B cell (primary cell): ENCODE measurements around the gene HPS1. TPM values are rescaled to one million over a fixed set of nuclear protein-coding genes. Genes with fewer than 3 reads are reported as not detected.

Experiments
- ATAC-seq: fragments of 200-7000 bp; cut with Tn5 transposase; one replicate; pipeline ENCODE4 v1.10.0; 2021; ENCODE audit warnings: low read depth, mild to moderate bottlenecking, moderate number of reproducible peaks, moderate library complexity
- CTCF ChIA-PET: fragments of 350-600 bp; sonication (Branson Sonifier 250); formaldehyde crosslinking; loops from one replicate; lab custom pipeline; 2021; ENCODE audit warnings: antibody characterized with exemption, inconsistent platforms; lab: Charles Lee
- POLR2A ChIA-PET: fragments of 350-600 bp; sonication (Branson Sonifier 250); formaldehyde crosslinking; loops from one replicate; lab custom pipeline; 2021; ENCODE audit warnings: antibody characterized with exemption; lab: Charles Lee
- DNase-seq: peaks from one replicate; pipeline ENCODE4 v3.0.0; 2013
- H2AFZ ChIP-seq: 2 replicates; pipeline ENCODE4 v1.6.1; 2012; ENCODE audit warnings: mild to moderate bottlenecking, low read depth, low read length; ENCODE audit not compliant: insufficient read depth, poor library complexity, severe bottlenecking
- H3K27ac ChIP-seq, 2 donors: 1 replicate in 1 of 2; 2 replicates in 1 of 2; pipeline ENCODE4 v1.5.1; 2012 to 2013; ENCODE audit warnings: low read length in 2 of 2, mild to moderate bottlenecking in 2 of 2, moderate library complexity in 1 of 2
- H3K27me3 ChIP-seq, 4 experiments: fragments of 200-600 bp in 1 of 4; sonication (generic) in 1 of 4; replicated peaks in 1 of 4; 1 replicate in 2 of 4; 2 replicates in 2 of 4; pipeline versions ENCODE4 v1.6.1 to v1.7.0; 2013 to 2016; ENCODE audit warnings: low read length in 3 of 4, mild to moderate bottlenecking in 2 of 4, mixed read lengths in 1 of 4, moderate library complexity in 1 of 4; ENCODE audit not compliant: insufficient read depth in 4 of 4, control insufficient read depth in 3 of 4; ENCODE audit errors: control extremely low read depth in 1 of 4
- H3K36me3 ChIP-seq, 2 experiments: replicated peaks in 1 of 2; 1 replicate in 1 of 2; 2 replicates in 1 of 2; pipeline versions ENCODE4 v1.6.1 to v1.7.1; 2013; ENCODE audit warnings: low read length in 1 of 2; ENCODE audit not compliant: insufficient read depth in 2 of 2, control insufficient read depth in 1 of 2; ENCODE audit errors: control extremely low read depth in 1 of 2, extremely low read depth in 1 of 2
- H3K4me1 ChIP-seq, 2 donors: fragments of 200-600 bp in 1 of 2; sonication (generic) in 1 of 2; 1 replicate in 1 of 2; 2 replicates in 1 of 2; pipeline versions ENCODE4 v1.5.1 to v1.6.1; 2013 to 2017; ENCODE audit warnings: low read length in 2 of 2; ENCODE audit not compliant: control insufficient read depth in 2 of 2, insufficient read depth in 2 of 2
- H3K4me2 ChIP-seq: replicated peaks from 2 replicates; pipeline ENCODE3; 2012; ENCODE audit warnings: mild to moderate bottlenecking, low read depth, low read length; ENCODE audit not compliant: poor library complexity, severe bottlenecking
- H3K4me3 ChIP-seq, 5 experiments: fragments of 200-600 bp in 1 of 5; sonication (generic) in 1 of 5; 1 replicate in 3 of 5; 2 replicates in 2 of 5; pipeline versions ENCODE4 v1.5.1 to v1.7.0; 2011 to 2016; ENCODE audit warnings: low read length in 4 of 5, mild to moderate bottlenecking in 4 of 5, low read depth in 2 of 5, control low read depth in 1 of 5, moderate library complexity in 1 of 5; ENCODE audit not compliant: insufficient read depth in 1 of 5; ENCODE audit errors: control extremely low read depth in 1 of 5, extremely low read depth in 1 of 5
- H3K79me2 ChIP-seq: fragments of 200-600 bp; sonication (generic); one replicate; pipeline ENCODE4 v1.6.0; 2016; ENCODE audit warnings: low read length; ENCODE audit not compliant: control insufficient read depth, insufficient read depth
- H3K9ac ChIP-seq: fragments of 200-600 bp; sonication (generic); 2 replicates; pipeline ENCODE4 v1.6.1; 2017; ENCODE audit warnings: mild to moderate bottlenecking, low read length, moderate library complexity
- H3K9me3 ChIP-seq, 3 donors: one replicate each; pipeline versions ENCODE4 v1.6.1 to v1.7.1; 2013; ENCODE audit warnings: low read length in 2 of 3; ENCODE audit not compliant: control insufficient read depth in 2 of 3, insufficient read depth in 1 of 3; ENCODE audit errors: control extremely low read depth in 1 of 3
- H4K20me1 ChIP-seq: 2 replicates; pipeline ENCODE4 v1.6.0; 2012; ENCODE audit warnings: mild to moderate bottlenecking, low read length; ENCODE audit not compliant: insufficient read depth, control insufficient read depth, poor library complexity, severe bottlenecking
- H3K27ac Mint-ChIP-seq: one replicate; pipeline ENCODE4 v1.8.0; 2021; ENCODE audit warnings: mixed read lengths
- H3K27me3 Mint-ChIP-seq: one replicate; pipeline ENCODE4 v1.8.0; 2021; ENCODE audit warnings: mixed read lengths
- H3K4me1 Mint-ChIP-seq: one replicate; pipeline ENCODE4 v1.8.0; 2021; ENCODE audit warnings: mixed read lengths
- H3K4me3 Mint-ChIP-seq: one replicate; pipeline ENCODE4 v1.8.0; 2021; ENCODE audit warnings: mixed read lengths
- H3K9me3 Mint-ChIP-seq: one replicate; pipeline ENCODE4 v1.8.0; 2022; ENCODE audit warnings: mixed read lengths; ENCODE audit not compliant: insufficient read depth
- CTCF ChIP-seq: fragments of 200-600 bp; IDR thresholded peaks from one replicate; pipeline ENCODE4 v1.8.0; 2022; ENCODE audit warnings: antibody characterized with exemption, mild to moderate bottlenecking
- EZH2 ChIP-seq: IDR thresholded peaks from 2 replicates; pipeline ENCODE4 v1.6.1; 2012; ENCODE audit warnings: borderline replicate concordance, low read depth, mild to moderate bottlenecking, moderate library complexity, low read length; ENCODE audit not compliant: insufficient read depth, poor library complexity, severe bottlenecking
- WGBS: methylation state at CpG from one replicate; pipeline ENCODE4 v1.1.5; 2013; ENCODE audit warnings: missing lambda C conversion rate; ENCODE audit not compliant: insufficient coverage; 5-methylcytosine and 5-hydroxymethylcytosine counted together
- intact Hi-C: fragments of 100-400 bp; cut with micrococcal nuclease; formaldehyde crosslinking; loops from one replicate; pipeline ENCODE4 v1.10.0; 2022
- polyA plus RNA-seq: library from polyadenylated mRNA; depleted of rRNA; stranded (reverse); fragments of >200 nt; gene quantifications from 2 replicates; pipeline ENCODE4 v1.2.3, GENCODE V29; 2012
- total RNA-seq, 2 donors: library from RNA; stranded (reverse); fragments of 120-200 nt in 1 of 2; gene quantifications; 1 replicate in 1 of 2; 2 replicates in 1 of 2; pipeline versions ENCODE4 v1.2.3 to v1.2.4, GENCODE V29; 2013 to 2022

Gene HPS1
- total and polyA plus RNA-seq, 2 donors (not counting 1 experiment from before 2014, with no cell fraction given) = 125 to 196 TPM

GRCh38 chr10:98463976-98464754 lies 17.4 kb upstream of the HPS1 start:
- Histone ChIP-seq H3K4me2 (no peak overlapping the region), H3K27me3 (peaks cover 0 to 7% (median 3%) of the 10 kb centered on the region in 4 experiments), H3K27ac (no peak overlapping the region), H3K36me3 (no peaks in the 10 kb centered on the region), H3K4me3 (no peak overlapping the region), H3K9ac (no peak overlapping the region), H3K9me3 (no peaks in the 10 kb centered on the region), H4K20me1 (no peaks in the 10 kb centered on the region), H2AFZ (no peak overlapping the region), H3K79me2 (no peaks in the 10 kb centered on the region), H3K4me1 (peaks cover 4 to 5% of the 10 kb centered on the region in 2 donors)
- TF ChIP-seq EZH2 (no peak), CTCF (no peak)
- Mint-ChIP-seq H3K9me3 (no peaks in the 10 kb centered on the region), H3K4me1 (peaks cover 6% of the 10 kb centered on the region), H3K4me3 (no peak overlapping the region), H3K27ac (no peak overlapping the region), H3K27me3 (peaks cover 14% of the 10 kb centered on the region)
- ChIA-PET POLR2A (no interaction called here), CTCF (interaction anchor here (0.9 to 8.6 kb wide), 3 partner anchors 39 to 783 kb away, joined by 3 to 141 read pairs (median 49); no protein-coding TSS in a partner anchor)
- 34% methylated on average over 7 of the region's 8 CpGs for WGBS
- ATAC-seq (no peak), DNase-seq (no peak)
- intact Hi-C loops = no loop called here

- H3K79me2 ChIP-seq = no peaks in the 10 kb centered on the region
- peaks cover 21% of the 10 kb centered on the region for H3K27me3 Mint-ChIP-seq
- no peak overlapping the region for H3K4me3 Mint-ChIP-seq
- CTCF ChIA-PET = interaction anchor here (0.7 to 1.2 kb wide), 2 partner anchors 784 to 1370 kb away, joined by 4 to 5 read pairs; no protein-coding TSS in a partner anchor
- no peak overlapping the region for H3K27ac Mint-ChIP-seq
- no peak for DNase-seq
- POLR2A ChIA-PET = no interaction called here
- H2AFZ ChIP-seq = no peak overlapping the region
- WGBS = 85% methylated on average over 2 of the region's 6 CpGs
- H3K27ac ChIP-seq = no peak overlapping the region
- H3K4me2 ChIP-seq = no peak overlapping the region
- H3K9ac ChIP-seq = no peak overlapping the region
- TF ChIP-seq EZH2 (no peak), CTCF (no peak)
- H3K4me1 Mint-ChIP-seq = peaks cover 1% of the 10 kb centered on the region
- no peak for ATAC-seq
- intact Hi-C loops = no loop called here
- H3K4me3 ChIP-seq = no peak overlapping the region
- H3K36me3 ChIP-seq = no peaks in the 10 kb centered on the region
- H3K9me3 ChIP-seq = no peaks in the 10 kb centered on the region
- H3K9me3 Mint-ChIP-seq = no peaks in the 10 kb centered on the region
- H3K4me1 ChIP-seq = peaks cover 0 to 1% of the 10 kb centered on the region in 2 donors
- no peaks in the 10 kb centered on the region for H4K20me1 ChIP-seq
- H3K27me3 ChIP-seq = peaks cover 0 to 6% (median 2%) of the 10 kb centered on the region in 4 experiments
Measured at GRCh38 chr10:98463016-98463415, 16.3 kb upstream of the HPS1 start.
